Measurements from ENCODE around the gene SEC23A.

The SEC23A gene

GRCh38 chr14:39006721-39007410 lies 96.2 kb downstream of the SEC23A start:
- CTCF ChIA-PET, result interaction anchor here (1.0 kb wide), 1 partner anchor 8 kb away, joined by 3 read pairs; no protein-coding TSS in a partner anchor
- DNase-seq (ENCODE audit: extremely low spot score), result no peak
- TF ChIP-seq CTCF (IDR thresholded peaks at IDR 0.05; ENCODE audit: control extremely low read depth, extremely low read depth, low read depth, missing control alignments), result no peak
- POLR2A ChIA-PET, result no interaction called here

GRCh38 chr14:39005044-39005880 lies 97.8 kb downstream of the SEC23A start:
- ChIA-PET CTCF (interaction anchor here (1.6 to 2.2 kb wide), 2 partner anchors 10 to 13 kb away, joined by 6 to 16 read pairs; no protein-coding TSS in a partner anchor), POLR2A (no interaction called here)

GRCh38 chr14:38999949-39000348 lies 103.1 kb downstream of the SEC23A start:
- POLR2A ChIA-PET, result no interaction called here
- CTCF ChIA-PET, result interaction anchor here (1.2 to 2.5 kb wide), 4 partner anchors 8 to 17 kb away, joined by 3 to 11 read pairs (median 3); no protein-coding TSS in a partner anchor
- TF ChIP-seq CTCF (IDR thresholded peaks at IDR 0.05; ENCODE audit: control extremely low read depth, extremely low read depth, low read depth, missing control alignments), result no peak

More at GRCh38 chr14:39005044-39005880, 97.8 kb downstream of the SEC23A start:
- no peak for DNase-seq (ENCODE audit: extremely low spot score)
- no peak for TF ChIP-seq CTCF (IDR thresholded peaks at IDR 0.05; ENCODE audit: control extremely low read depth, extremely low read depth, low read depth, missing control alignments)

GRCh38 chr14:38994731-38995130 lies 108.3 kb downstream of the SEC23A start:
- no peak for TF ChIP-seq CTCF (IDR thresholded peaks at IDR 0.05; ENCODE audit: control extremely low read depth, extremely low read depth, low read depth, missing control alignments)
- no peak for DNase-seq (ENCODE audit: extremely low spot score)
- CTCF ChIA-PET, result interaction anchor here (1.8 kb wide), 1 partner anchor 40 kb away, joined by 4 read pairs; no protein-coding TSS in a partner anchor
- POLR2A ChIA-PET, result no interaction called here

More at GRCh38 chr14:38999949-39000348, 103.1 kb downstream of the SEC23A start:
- no peak for DNase-seq (ENCODE audit: extremely low spot score)

GRCh38 chr14:38993981-38994380 lies 109.1 kb downstream of the SEC23A start:
- ChIA-PET POLR2A (no interaction called here), CTCF (interaction anchor here (1.3 kb wide), 1 partner anchor 22 kb away, joined by 5 read pairs; no protein-coding TSS in a partner anchor)
- no peak for TF ChIP-seq CTCF (IDR thresholded peaks at IDR 0.05; ENCODE audit: control extremely low read depth, extremely low read depth, low read depth, missing control alignments)
- no peak for DNase-seq (ENCODE audit: extremely low spot score)

- POLR2A ChIA-PET, result no interaction called here
- TF ChIP-seq CTCF (IDR thresholded peaks at IDR 0.05; ENCODE audit: control extremely low read depth, extremely low read depth, low read depth, missing control alignments), result no peak
- CTCF ChIA-PET, result interaction anchor here (1.0 to 1.5 kb wide), 2 partner anchors 13 to 21 kb away, joined by 3 to 6 read pairs; no protein-coding TSS in a partner anchor
These were observed 110.8 kb downstream of the SEC23A start for GRCh38 chr14:38992067-38992844.

More at GRCh38 chr14:38992067-38992844, 110.8 kb downstream of the SEC23A start:
- no peak for DNase-seq (ENCODE audit: extremely low spot score)

Measured in GM10248 (cell line).